ENCODE measurements around the gene SSX3.
"Not testable (repeated sequence)": the region's sequence is repeated elsewhere in the genome, so short reads cannot be mapped to it uniquely, and the experiment has no call there.

- not testable (repeated sequence) for TF ChIP-seq CTCF, EZH2 (IDR thresholded peaks at IDR 0.05)
These were observed 10.4 kb downstream of the SSX3 start for GRCh38 chrX:48346059-48346458.
